Measurements from ENCODE around the gene MLH1.

DNA sequence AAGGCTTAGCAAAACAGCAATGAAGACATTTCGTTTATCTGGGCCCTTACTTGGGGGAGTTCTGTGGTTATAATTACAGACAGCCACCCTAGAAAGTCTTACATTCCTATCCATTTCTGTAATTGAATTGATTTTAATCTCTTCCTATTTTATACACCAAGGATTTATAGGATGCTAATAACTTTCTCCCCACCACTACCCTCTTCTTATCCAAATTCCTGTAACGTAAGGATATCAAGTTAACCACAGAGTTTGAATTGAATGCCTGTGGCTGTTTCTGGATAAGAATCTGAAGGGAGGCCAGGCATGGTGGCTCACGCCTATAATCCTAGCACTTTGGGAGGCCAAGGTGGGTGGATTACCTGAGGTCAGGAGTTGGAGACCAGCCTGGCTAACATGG, 78.6 kb downstream of the MLH1 start:
- TF ChIP-seq CTCF (IDR thresholded peaks at IDR 0.05) (no peak), POLR2A (IDR thresholded peaks at IDR 0.05) (no peak)

Data from heart left ventricle (tissue), 13 donors.